ENCODE results near the gene SOWAHB.

- no peak for TF ChIP-seq CTCF (IDR thresholded peaks at IDR 0.05)
- TF ChIP-seq TAF1 (IDR thresholded peaks at IDR 0.05; ENCODE audit: borderline replicate concordance, low read depth, low read length) = no peak
- no peak for TF ChIP-seq RCOR1 (IDR thresholded peaks at IDR 0.05; ENCODE audit: low read length)
- no peak for TF ChIP-seq SIN3A (IDR thresholded peaks at IDR 0.05; ENCODE audit: borderline replicate concordance, low read depth, low read length)
- TF ChIP-seq USF2 (IDR thresholded peaks at IDR 0.05; ENCODE audit: borderline replicate concordance, low read depth, low read length) = no peak
Observed at GRCh38 chr4:76923619-76924357, 25.8 kb upstream of the SOWAHB start.

Data from SK-N-SH (cell line).